ELR (cell line): ENCODE data around the gene AMIGO1.

ENCODE experiments used
- DNase-seq: peaks from one replicate; pipeline ENCODE4 v3.0.0-alpha.2; 2015; ENCODE audit warnings: low read depth

AMIGO1 gene

GRCh38 chr1:109454497-109455133 is 54.9 kb downstream of the AMIGO1 start:
- no peak for DNase-seq
